ENCODE measurements around the gene SKAP1. TPM values are rescaled to one million over a fixed set of nuclear protein-coding genes. Genes with fewer than 3 reads are reported as not detected.

Gene SKAP1
- total and polyA plus RNA-seq, 10 donors: 11.5 to 28.9 (median 20.5) TPM

GRCh38 chr17:48457080-48457836 lies 27.2 kb upstream of the SKAP1 start:
- 17 to 23% (median 17%) methylated on average over 20 to 22 of the region's 22 CpGs for whole genome bisulfite sequencing, 5 donors
- DNase-seq: peak; percentile 91
- H3K4me1 ChIP-seq: peaks cover 0 to 54% (median 28%) of the 10 kb centered on the region in 6 donors
- intact Hi-C loops (cut with DNase I; ENCODE audit: low total_unique reads): loop anchor here (5.0 kb wide), 2 partner anchors 105 to 120 kb away; no protein-coding TSS in a partner anchor
- H3K4me3 ChIP-seq: peak overlapping the region in 1 of 8 donors; percentile 49
- peaks cover 0 to 14% (median 9%) of the 10 kb centered on the region in 8 donors for H3K9me3 ChIP-seq
- H3K27me3 ChIP-seq (replicated peaks in 1 of 7): peaks cover 0 to 35% (median 0%) of the 10 kb centered on the region in 7 donors
- no peak overlapping the region for H3K27ac ChIP-seq
- TF ChIP-seq POLR2AphosphoS5 (IDR thresholded peaks at IDR 0.05) (peak; percentile 25 to 65 (median 62)), POLR2A (IDR thresholded peaks at IDR 0.05) (no peak), CTCF (IDR thresholded peaks at IDR 0.05 in 8 of 11, conservative IDR thresholded peaks at IDR 0.05 in 3 of 11) (peak; percentile 81 to 95 (median 91))
- H3K36me3 ChIP-seq: no peaks in the 10 kb centered on the region

DNA sequence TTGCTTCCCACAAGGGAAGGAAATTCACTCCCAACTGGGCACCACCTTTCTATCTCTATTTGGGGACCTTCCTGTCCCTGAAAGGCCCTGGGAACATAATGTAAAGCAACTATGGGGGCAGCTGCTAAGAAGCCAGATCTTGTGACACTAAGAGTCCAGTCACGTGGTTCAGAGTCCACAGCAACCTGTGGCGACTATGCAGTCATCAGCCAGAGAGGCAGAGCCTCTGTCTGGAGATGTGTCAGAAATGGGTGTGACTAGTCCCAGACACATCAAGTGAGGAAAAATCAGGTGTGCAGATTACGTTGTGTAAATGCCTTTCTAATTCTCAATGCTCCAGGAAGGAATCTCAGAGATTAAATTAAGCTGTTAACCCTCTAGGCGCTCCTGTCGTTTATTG lies 26.6 kb upstream of the SKAP1 start:
- H3K4me1 ChIP-seq: peaks cover 0 to 61% (median 28%) of the 10 kb centered on the region in 6 donors
- no peaks in the 10 kb centered on the region for H3K36me3 ChIP-seq
- H3K27me3 ChIP-seq (replicated peaks in 1 of 7): peaks cover 0 to 40% (median 0%) of the 10 kb centered on the region in 7 donors
- no peak for TF ChIP-seq POLR2AphosphoS5 (IDR thresholded peaks at IDR 0.05)
- TF ChIP-seq POLR2A (IDR thresholded peaks at IDR 0.05): no peak
- no peak for TF ChIP-seq CTCF (IDR thresholded peaks at IDR 0.05 in 8 of 11, conservative IDR thresholded peaks at IDR 0.05 in 3 of 11)
- no peak overlapping the region for H3K27ac ChIP-seq
- H3K4me3 ChIP-seq: peak overlapping the region in 1 of 8 donors; percentile 49
- DNase-seq: no peak
- intact Hi-C loops (cut with DNase I; ENCODE audit: low total_unique reads): loop anchor here (5.0 kb wide), 2 partner anchors 104 to 119 kb away; no protein-coding TSS in a partner anchor
- WGBS, 5 donors: 51 to 76% (median 64%) methylated on average over 5 of the region's 5 CpGs
- peaks cover 0 to 14% (median 9%) of the 10 kb centered on the region in 8 donors for H3K9me3 ChIP-seq

- Histone ChIP-seq H3K27ac (no peak overlapping the region), H3K4me3 (no peak overlapping the region), H3K4me1 (peaks cover 0 to 63% (median 28%) of the 10 kb centered on the region in 6 donors), H3K27me3 (replicated peaks in 1 of 7) (peaks cover 0 to 46% (median 0%) of the 10 kb centered on the region in 7 donors), H3K9me3 (peaks cover 0 to 14% (median 9%) of the 10 kb centered on the region in 8 donors), H3K36me3 (no peaks in the 10 kb centered on the region)
- TF ChIP-seq CTCF (IDR thresholded peaks at IDR 0.05 in 8 of 11, conservative IDR thresholded peaks at IDR 0.05 in 3 of 11) (no peak), POLR2A (IDR thresholded peaks at IDR 0.05) (no peak), POLR2AphosphoS5 (IDR thresholded peaks at IDR 0.05) (no peak)
- intact Hi-C loops (cut with DNase I; ENCODE audit: low total_unique reads): loop anchor here (5.0 kb wide), 2 partner anchors 103 to 118 kb away; no protein-coding TSS in a partner anchor
- DNase-seq: no peak
Measured at GRCh38 chr17:48455791-48456190, 25.8 kb upstream of the SKAP1 start.

- H3K27me3 ChIP-seq (replicated peaks in 1 of 7): peaks cover 0 to 38% (median 0%) of the 10 kb centered on the region in 7 donors
- TF ChIP-seq CTCF (IDR thresholded peaks at IDR 0.05 in 8 of 11, conservative IDR thresholded peaks at IDR 0.05 in 3 of 11) (no peak), POLR2AphosphoS5 (IDR thresholded peaks at IDR 0.05) (no peak), POLR2A (IDR thresholded peaks at IDR 0.05) (no peak)
- no peaks in the 10 kb centered on the region for H3K36me3 ChIP-seq
- DNase-seq: no peak
- intact Hi-C loops (cut with DNase I; ENCODE audit: low total_unique reads): no loop called here
- peaks cover 0 to 14% (median 9%) of the 10 kb centered on the region in 8 donors for H3K9me3 ChIP-seq
- peaks cover 0 to 72% (median 28%) of the 10 kb centered on the region in 6 donors for H3K4me1 ChIP-seq
- no peak overlapping the region for H3K4me3 ChIP-seq
- peak overlapping the region in 7 of 8 donors; percentile 7 to 69 (median 49) for H3K27ac ChIP-seq
Measured at GRCh38 chr17:48453447-48453846, 23.4 kb upstream of the SKAP1 start.
